Activated T-cell treated with anti-CD3 and anti-CD28 coated beads, Interleukin-2, amount 50 U/mL, for 72 hours (primary cell): ENCODE results near the gene SRGAP3. TPM values are rescaled to one million over a fixed set of nuclear protein-coding genes. Genes with fewer than 3 reads are reported as not detected.

Source experiments
- ATAC-seq, 2 donors: fragments of 150-1000 bp; cut with Tn5 transposase; replicated peaks in 1 of 2; 2 replicates each; pipeline ENCODE4 v1.10.0; 2021; ENCODE audit warnings: moderate library complexity in 2 of 2, mild to moderate bottlenecking in 1 of 2
- DNase-seq, 2 donors: peaks; one replicate each; pipeline ENCODE4 v3.0.0; 2021 to 2022; ENCODE audit warnings: mixed read lengths in 1 of 2
- H3K27ac Mint-ChIP-seq: one replicate; pipeline ENCODE4 v1.8.0; 2022; ENCODE audit warnings: mild to moderate bottlenecking, moderate library complexity, mixed read lengths
- H3K27me3 Mint-ChIP-seq: one replicate; pipeline ENCODE4 v1.8.0; 2022; ENCODE audit warnings: low read depth, mixed read lengths
- H3K36me3 Mint-ChIP-seq, 2 donors: one replicate each; pipeline ENCODE4 v1.8.0; 2022; ENCODE audit warnings: mixed read lengths in 2 of 2, mild to moderate bottlenecking in 1 of 2; ENCODE audit not compliant: insufficient read depth in 2 of 2
- H3K4me1 Mint-ChIP-seq: one replicate; pipeline ENCODE4 v1.8.0; 2022; ENCODE audit warnings: low read depth, mixed read lengths
- H3K4me3 Mint-ChIP-seq, 2 donors: one replicate each; pipeline ENCODE4 v1.8.0; 2022; ENCODE audit warnings: mild to moderate bottlenecking in 2 of 2, mixed read lengths in 2 of 2, moderate library complexity in 2 of 2
- H3K9me3 Mint-ChIP-seq, 2 donors: one replicate each; pipeline ENCODE4 v1.8.0; 2022; ENCODE audit warnings: mixed read lengths in 2 of 2
- total RNA-seq, 2 donors: library from RNA; stranded (reverse); gene quantifications; one replicate each; pipeline ENCODE4 v1.2.3, GENCODE V29; 2022

SRGAP3 gene
- total RNA-seq, 2 donors from 2014 or later = 2.8 to 3.0 TPM

DNA sequence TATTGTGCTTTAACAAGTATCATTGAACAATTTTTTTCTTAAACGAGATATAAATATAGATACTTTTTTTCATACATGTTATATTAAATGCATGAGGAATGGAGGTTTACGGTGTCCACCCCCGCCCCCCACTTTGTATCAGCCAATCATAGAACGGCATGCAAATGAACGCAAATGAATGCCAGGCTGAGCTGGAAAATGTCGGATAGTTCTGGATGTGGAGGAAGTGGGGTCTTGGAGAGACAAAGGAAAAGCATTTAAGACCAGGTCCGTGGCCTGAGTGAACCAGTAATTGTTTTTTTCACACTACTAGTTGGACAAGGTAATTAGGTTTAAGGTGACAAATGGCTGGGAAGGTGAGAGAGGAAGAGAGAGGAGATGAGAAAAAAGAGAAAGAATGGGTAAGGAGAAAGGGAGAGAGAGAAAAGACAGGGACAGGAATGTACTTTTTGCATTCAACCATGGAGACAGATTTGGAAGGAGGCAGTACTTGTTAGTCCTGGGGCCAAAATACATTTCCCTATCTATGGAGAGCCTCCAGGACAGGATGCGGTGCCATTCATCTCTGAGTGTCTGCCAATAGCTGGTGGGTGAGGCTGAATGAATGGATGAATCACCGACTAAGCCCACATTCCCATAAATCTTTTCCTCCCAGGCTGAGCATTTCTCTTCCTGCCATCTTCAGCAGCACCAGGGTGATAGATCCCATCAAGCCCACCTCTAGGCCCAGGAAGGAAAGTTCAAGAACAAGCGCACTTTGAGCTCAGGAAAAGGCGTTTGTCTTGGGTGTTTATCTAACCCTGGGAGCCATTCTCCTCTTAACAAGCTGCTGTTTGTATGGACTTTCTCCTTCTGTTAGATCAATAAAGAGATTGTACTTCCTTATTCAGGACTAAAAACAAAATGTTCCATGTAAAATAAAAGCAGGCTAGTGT lies 284.7 kb downstream of the SRGAP3 start:
- H3K36me3 Mint-ChIP-seq = peaks cover 1 to 4% of the 10 kb centered on the region in 2 donors
- H3K27me3 Mint-ChIP-seq = peaks cover 10% of the 10 kb centered on the region
- ATAC-seq = no peak
- H3K4me1 Mint-ChIP-seq = peaks cover 38% of the 10 kb centered on the region
- H3K9me3 Mint-ChIP-seq = no peaks in the 10 kb centered on the region
- H3K27ac Mint-ChIP-seq = peak overlapping the region; percentile 92
- H3K4me3 Mint-ChIP-seq = peak overlapping the region in 1 of 2 donors; percentile 98
- no peak for DNase-seq

GRCh38 chr3:8963137-8963853 lies 286.2 kb downstream of the SRGAP3 start, which contains the start of gene RAD18:
TSS of gene RAD18 (minus strand) at chr3:8963472. CDS start at chr3:8963385, 87 bp downstream.
- H3K9me3 Mint-ChIP-seq = no peaks in the 10 kb centered on the region
- peaks cover 50% of the 10 kb centered on the region for H3K4me1 Mint-ChIP-seq

DNA sequence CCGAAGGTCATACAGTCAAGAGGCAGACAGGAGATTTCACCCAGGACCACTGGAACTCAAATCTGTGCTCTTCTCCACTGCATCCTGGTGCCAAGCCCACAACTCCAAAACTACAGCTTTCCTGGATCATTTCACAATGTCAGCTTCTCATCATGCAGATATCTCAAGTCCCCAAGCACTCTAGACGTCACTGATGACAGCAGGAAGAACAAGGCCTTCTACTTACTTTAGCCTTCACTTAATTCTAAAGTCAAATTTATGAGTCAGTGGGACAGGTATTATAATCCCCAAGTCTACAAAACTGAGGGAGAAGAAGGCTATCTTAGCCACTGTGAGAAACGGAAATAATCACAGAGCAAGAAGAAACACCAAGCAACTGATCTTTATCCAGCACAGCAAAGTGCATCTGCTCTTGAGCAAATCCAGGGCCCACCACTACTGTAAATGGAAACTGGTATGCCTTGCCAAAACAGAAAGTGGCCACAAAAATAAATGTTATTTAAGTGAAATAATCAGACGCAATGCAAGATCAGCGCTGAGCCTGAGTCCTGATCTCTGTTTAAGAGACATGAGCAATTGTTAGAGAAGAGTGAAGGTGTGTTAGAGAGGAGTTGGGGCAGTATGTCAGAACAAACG lies 287.1 kb downstream of the SRGAP3 start:
- ATAC-seq (no peak), DNase-seq (no peak)
- Mint-ChIP-seq H3K27ac (peak overlapping the region; percentile 92), H3K36me3 (peaks cover 1 to 17% of the 10 kb centered on the region in 2 donors), H3K27me3 (no peaks in the 10 kb centered on the region), H3K4me3 (peak overlapping the region; percentile 96 to 98), H3K4me1 (peaks cover 55% of the 10 kb centered on the region), H3K9me3 (no peaks in the 10 kb centered on the region)

More at GRCh38 chr3:8963137-8963853, 286.2 kb downstream of the SRGAP3 start, which contains the start of gene RAD18:
- DNase-seq = peak; percentile 93 to 95
- peaks cover 2% of the 10 kb centered on the region for H3K27me3 Mint-ChIP-seq
- H3K36me3 Mint-ChIP-seq = peaks cover 1 to 12% of the 10 kb centered on the region in 2 donors
- peak within 1 kb of the TSS; percentile 96 to 98 for H3K4me3 Mint-ChIP-seq
- H3K27ac Mint-ChIP-seq = peak within 1 kb of the TSS; percentile 92
- ATAC-seq = peak; percentile 95

DNA sequence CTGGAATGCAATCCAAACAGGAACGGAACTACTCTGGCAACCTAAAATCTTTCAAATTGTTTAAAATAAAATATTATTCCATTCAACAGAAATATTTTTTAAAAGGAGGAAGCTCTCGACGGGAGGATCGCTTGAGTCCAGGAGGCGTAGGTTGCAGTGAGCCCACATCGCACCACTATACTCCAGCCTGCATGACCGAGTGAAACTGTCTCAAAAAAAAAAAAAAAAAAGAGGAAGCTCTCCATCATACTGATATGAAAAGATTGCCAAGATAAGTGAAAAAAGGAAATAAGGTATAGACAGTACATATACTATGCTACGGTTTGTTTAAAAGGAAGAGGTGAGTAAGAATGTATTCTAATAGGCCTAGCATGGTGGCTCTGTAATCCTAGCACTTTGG lies 289.8 kb downstream of the SRGAP3 start:
- Mint-ChIP-seq H3K9me3 (no peaks in the 10 kb centered on the region), H3K4me1 (peaks cover 67% of the 10 kb centered on the region), H3K36me3 (peaks cover 1 to 26% of the 10 kb centered on the region in 2 donors), H3K4me3 (no peak overlapping the region), H3K27ac (no peak overlapping the region), H3K27me3 (no peaks in the 10 kb centered on the region)
- no peak for DNase-seq
- ATAC-seq = no peak

- no peaks in the 10 kb centered on the region for H3K9me3 Mint-ChIP-seq
- no peak for ATAC-seq
- no peak overlapping the region for H3K4me3 Mint-ChIP-seq
- H3K36me3 Mint-ChIP-seq = peaks cover 0 to 32% of the 10 kb centered on the region in 2 donors
- H3K27me3 Mint-ChIP-seq = no peaks in the 10 kb centered on the region
- no peak for DNase-seq
- H3K4me1 Mint-ChIP-seq = peaks cover 44% of the 10 kb centered on the region
- no peak overlapping the region for H3K27ac Mint-ChIP-seq
Measured at GRCh38 chr3:8954938-8955763, 294.3 kb downstream of the SRGAP3 start.

DNA sequence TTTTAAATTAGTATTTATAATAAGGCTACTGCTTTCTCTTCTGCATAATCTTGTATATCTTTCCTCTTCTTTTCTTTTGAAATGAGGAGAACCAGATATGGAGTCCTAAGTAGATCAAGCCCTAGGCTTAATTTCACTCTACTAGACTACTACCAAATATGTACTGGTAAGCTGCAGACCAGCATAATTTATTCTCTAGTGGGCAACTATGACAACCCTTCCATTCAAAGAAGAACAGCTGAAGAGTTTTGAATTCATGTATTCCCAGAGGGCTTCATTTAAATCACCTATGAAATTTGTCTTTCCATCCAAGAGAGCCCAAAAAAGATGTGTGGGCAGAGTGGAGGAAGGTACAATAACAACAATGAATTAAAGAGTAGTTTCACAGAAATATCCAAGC lies 296.1 kb downstream of the SRGAP3 start:
- H3K9me3 Mint-ChIP-seq = no peaks in the 10 kb centered on the region
- peaks cover 0 to 20% of the 10 kb centered on the region in 2 donors for H3K36me3 Mint-ChIP-seq
- peaks cover 27% of the 10 kb centered on the region for H3K4me1 Mint-ChIP-seq
- no peak overlapping the region for H3K27ac Mint-ChIP-seq
- no peak overlapping the region for H3K4me3 Mint-ChIP-seq
- no peak for DNase-seq
- no peaks in the 10 kb centered on the region for H3K27me3 Mint-ChIP-seq
- ATAC-seq = no peak

DNA sequence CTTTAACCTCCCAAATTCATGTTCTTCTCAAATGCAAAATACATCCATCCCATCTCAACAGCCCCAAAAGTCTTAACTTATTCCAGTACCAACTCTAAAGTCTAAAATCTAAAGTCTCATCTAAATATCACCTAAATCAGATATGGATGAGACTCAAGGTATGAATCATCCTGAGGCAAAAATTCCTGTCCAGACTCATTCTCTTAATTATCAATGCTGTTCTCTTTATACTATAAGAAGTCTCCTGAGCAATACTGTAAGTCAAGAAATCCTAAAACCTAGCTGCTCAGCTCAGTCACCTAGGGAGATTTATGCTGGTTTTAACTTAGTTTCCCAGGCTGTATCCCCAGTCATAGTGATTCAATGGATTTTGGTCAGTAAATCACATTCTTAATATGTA lies 297.3 kb downstream of the SRGAP3 start:
- H3K4me3 Mint-ChIP-seq = no peak overlapping the region
- ATAC-seq (no peak), DNase-seq (no peak)
- no peaks in the 10 kb centered on the region for H3K27me3 Mint-ChIP-seq
- peaks cover 0 to 13% of the 10 kb centered on the region in 2 donors for H3K36me3 Mint-ChIP-seq
- no peak overlapping the region for H3K27ac Mint-ChIP-seq
- H3K9me3 Mint-ChIP-seq = no peaks in the 10 kb centered on the region
- H3K4me1 Mint-ChIP-seq = peaks cover 23% of the 10 kb centered on the region

- no peaks in the 10 kb centered on the region for H3K27me3 Mint-ChIP-seq
- H3K9me3 Mint-ChIP-seq = peaks cover 2 to 6% of the 10 kb centered on the region in 2 donors
- ATAC-seq (peak; percentile 34 to 52), DNase-seq (no peak)
- H3K36me3 Mint-ChIP-seq = peaks cover 13 to 37% of the 10 kb centered on the region in 2 donors
- H3K4me1 Mint-ChIP-seq = peaks cover 5% of the 10 kb centered on the region
- no peak overlapping the region for H3K27ac Mint-ChIP-seq
- no peak overlapping the region for H3K4me3 Mint-ChIP-seq
Measured at GRCh38 chr3:8945890-8946600, 303.4 kb downstream of the SRGAP3 start.

DNA sequence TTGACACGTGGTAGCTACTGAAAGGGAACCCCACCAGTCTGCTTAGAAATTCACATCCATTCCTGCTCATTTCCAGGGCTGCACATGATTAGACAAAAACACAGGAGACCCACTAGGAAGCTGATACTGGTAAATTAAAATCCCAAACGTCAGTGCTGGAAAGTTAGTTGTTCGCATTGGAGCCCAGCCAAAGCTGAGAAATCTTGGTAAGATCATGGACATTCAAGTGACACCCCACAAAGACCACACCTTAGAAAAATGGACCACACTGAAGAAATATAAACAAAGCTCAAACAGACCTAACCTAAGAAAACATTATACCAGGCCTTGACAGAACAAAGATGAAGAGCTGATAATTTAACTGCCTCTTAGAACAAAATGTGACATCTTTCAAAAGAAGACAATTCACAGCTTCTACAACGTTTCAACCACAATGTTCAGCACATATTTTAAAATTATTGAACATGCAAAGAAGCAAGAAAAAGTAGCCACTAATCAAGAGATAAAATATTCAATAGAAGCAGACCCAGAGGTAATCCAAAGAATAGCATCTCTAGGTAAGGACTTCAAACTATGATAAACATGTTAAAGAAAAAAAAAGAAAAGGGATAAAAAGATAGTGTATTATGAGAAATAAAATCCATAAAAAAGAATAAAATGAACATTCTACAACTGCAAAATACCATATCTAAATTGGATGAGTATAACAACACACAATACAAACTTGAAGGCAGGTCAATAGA lies 306.5 kb downstream of the SRGAP3 start:
- no peak for DNase-seq

GRCh38 chr3:8942115-8942514 lies 307.3 kb downstream of the SRGAP3 start:
- H3K36me3 Mint-ChIP-seq = peaks cover 18 to 45% of the 10 kb centered on the region in 2 donors
- peaks cover 2 to 6% of the 10 kb centered on the region in 2 donors for H3K9me3 Mint-ChIP-seq
- ATAC-seq = no peak
- no peak overlapping the region for H3K27ac Mint-ChIP-seq
- H3K4me1 Mint-ChIP-seq = no peaks in the 10 kb centered on the region
- no peaks in the 10 kb centered on the region for H3K27me3 Mint-ChIP-seq
- H3K4me3 Mint-ChIP-seq = no peak overlapping the region
- DNase-seq = no peak

More for the DNA sequence above, 306.5 kb downstream of the SRGAP3 start:
- no peaks in the 10 kb centered on the region for H3K4me1 Mint-ChIP-seq
- no peak for ATAC-seq
- no peak overlapping the region for H3K4me3 Mint-ChIP-seq
- peaks cover 2 to 6% of the 10 kb centered on the region in 2 donors for H3K9me3 Mint-ChIP-seq
- H3K27ac Mint-ChIP-seq = no peak overlapping the region
- no peaks in the 10 kb centered on the region for H3K27me3 Mint-ChIP-seq
- H3K36me3 Mint-ChIP-seq = peaks cover 18 to 45% of the 10 kb centered on the region in 2 donors

- Mint-ChIP-seq H3K9me3 (peaks cover 0 to 2% of the 10 kb centered on the region in 2 donors), H3K4me3 (no peak overlapping the region), H3K27ac (no peak overlapping the region), H3K27me3 (no peaks in the 10 kb centered on the region), H3K36me3 (peaks cover 8 to 31% of the 10 kb centered on the region in 2 donors), H3K4me1 (no peaks in the 10 kb centered on the region)
- ATAC-seq = no peak
- no peak for DNase-seq
Measured at GRCh38 chr3:8938021-8938420, 311.4 kb downstream of the SRGAP3 start.
